ENCODE results near the gene PIK3CD.
"Not testable (repeated sequence)": the region's sequence is repeated elsewhere in the genome, so short reads cannot be mapped to it uniquely, and the experiment has no call there.

PIK3CD gene

GRCh38 chr1:9700340-9700739, 48.8 kb downstream of the PIK3CD start:
- Histone ChIP-seq H3K27me3 (ENCODE audit: control insufficient read depth in 1 of 2, insufficient read depth in 2 of 2, low read length in 2 of 2) (no peaks in the 10 kb centered on the region), H3K9ac (ENCODE audit: low read length) (no peak overlapping the region), H3K36me3 (ENCODE audit: insufficient read depth, low read length) (no peaks in the 10 kb centered on the region), H3K9me3 (ENCODE audit: low read length) (no peaks in the 10 kb centered on the region), H3K4me1 (ENCODE audit: insufficient read depth, low read length) (no peaks in the 10 kb centered on the region), H3K27ac (ENCODE audit: low read depth, low read length) (no peak overlapping the region), H3K4me3 (ENCODE audit: low read depth in 1 of 2, low read length in 2 of 2) (no peak overlapping the region)

DNA sequence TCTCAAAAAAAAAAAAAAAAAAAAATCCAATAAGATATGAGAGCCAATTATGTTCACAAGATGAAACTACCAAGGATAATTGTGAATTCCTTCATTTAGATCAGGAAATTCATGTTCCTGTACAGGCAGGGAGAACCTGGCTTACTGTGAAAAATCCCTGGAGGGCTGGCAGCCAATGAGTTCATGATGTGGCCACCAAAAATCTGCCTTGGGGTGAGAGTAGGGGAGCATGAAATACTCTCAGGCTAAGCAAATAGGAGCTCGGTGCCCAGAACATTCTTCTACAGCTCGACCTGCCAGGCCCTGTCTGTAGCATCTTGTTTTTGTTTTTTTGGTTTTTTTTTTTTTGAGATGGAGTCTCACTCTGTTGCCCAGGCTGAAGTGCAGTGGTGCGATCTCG, 50.1 kb downstream of the PIK3CD start:
- H3K4me1 ChIP-seq (ENCODE audit: insufficient read depth, low read length) = no peaks in the 10 kb centered on the region
- H3K9ac ChIP-seq (ENCODE audit: low read length) = no peak overlapping the region
- no peaks in the 10 kb centered on the region for H3K9me3 ChIP-seq (ENCODE audit: low read length)
- no peak overlapping the region for H3K27ac ChIP-seq (ENCODE audit: low read depth, low read length)
- H3K4me3 ChIP-seq (ENCODE audit: low read depth in 1 of 2, low read length in 2 of 2) = no peak overlapping the region
- H3K27me3 ChIP-seq (ENCODE audit: control insufficient read depth in 1 of 2, insufficient read depth in 2 of 2, low read length in 2 of 2) = no peaks in the 10 kb centered on the region
- H3K36me3 ChIP-seq (ENCODE audit: insufficient read depth, low read length) = no peaks in the 10 kb centered on the region

- Histone ChIP-seq H3K4me1 (ENCODE audit: insufficient read depth, low read length) (no peaks in the 10 kb centered on the region), H3K9me3 (ENCODE audit: low read length) (no peaks in the 10 kb centered on the region), H3K9ac (ENCODE audit: low read length) (no peak overlapping the region), H3K36me3 (ENCODE audit: insufficient read depth, low read length) (no peaks in the 10 kb centered on the region), H3K27me3 (ENCODE audit: control insufficient read depth in 1 of 2, insufficient read depth in 2 of 2, low read length in 2 of 2) (no peaks in the 10 kb centered on the region), H3K4me3 (ENCODE audit: low read depth in 1 of 2, low read length in 2 of 2) (no peak overlapping the region), H3K27ac (ENCODE audit: low read depth, low read length) (no peak overlapping the region)
Observed at GRCh38 chr1:9703165-9703509, 51.6 kb downstream of the PIK3CD start.

DNA sequence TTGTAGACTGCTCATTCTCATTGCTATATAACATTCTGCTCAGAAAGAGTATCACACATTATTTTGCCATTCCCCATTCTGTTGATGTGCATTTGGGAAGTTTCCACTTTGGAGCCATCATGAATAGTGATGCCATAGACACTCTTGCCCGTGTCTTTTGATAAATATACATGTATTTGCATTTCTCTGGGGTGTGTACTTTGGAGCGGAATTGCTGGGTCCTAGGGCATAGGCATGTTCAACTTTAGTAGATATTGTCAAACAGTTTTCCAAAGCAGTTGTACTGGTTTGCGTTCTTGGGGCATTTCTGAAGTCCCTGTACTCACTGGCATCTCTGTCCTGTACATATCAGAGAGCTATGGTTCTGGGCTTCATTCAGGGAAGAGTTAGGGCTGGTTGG, 52.1 kb downstream of the PIK3CD start:
- H3K9ac ChIP-seq (ENCODE audit: low read length) = no peak overlapping the region
- H3K27ac ChIP-seq (ENCODE audit: low read depth, low read length) = no peak overlapping the region
- H3K9me3 ChIP-seq (ENCODE audit: low read length) = no peaks in the 10 kb centered on the region
- no peaks in the 10 kb centered on the region for H3K4me1 ChIP-seq (ENCODE audit: insufficient read depth, low read length)
- H3K27me3 ChIP-seq (ENCODE audit: control insufficient read depth in 1 of 2, insufficient read depth in 2 of 2, low read length in 2 of 2) = no peaks in the 10 kb centered on the region
- no peaks in the 10 kb centered on the region for H3K36me3 ChIP-seq (ENCODE audit: insufficient read depth, low read length)
- H3K4me3 ChIP-seq (ENCODE audit: low read depth in 1 of 2, low read length in 2 of 2) = no peak overlapping the region

- no peak overlapping the region for H3K27ac ChIP-seq (ENCODE audit: low read depth, low read length)
- H3K9me3 ChIP-seq (ENCODE audit: low read length) = no peaks in the 10 kb centered on the region
- peaks cover 5% of the 10 kb centered on the region for H3K36me3 ChIP-seq (ENCODE audit: insufficient read depth, low read length)
- no peak overlapping the region for H3K9ac ChIP-seq (ENCODE audit: low read length)
- no peaks in the 10 kb centered on the region for H3K27me3 ChIP-seq (ENCODE audit: control insufficient read depth in 1 of 2, insufficient read depth in 2 of 2, low read length in 2 of 2)
- H3K4me3 ChIP-seq (ENCODE audit: low read depth in 1 of 2, low read length in 2 of 2) = no peak overlapping the region
- no peaks in the 10 kb centered on the region for H3K4me1 ChIP-seq (ENCODE audit: insufficient read depth, low read length)
Observed at GRCh38 chr1:9705337-9706093, 54.0 kb downstream of the PIK3CD start.

DNA sequence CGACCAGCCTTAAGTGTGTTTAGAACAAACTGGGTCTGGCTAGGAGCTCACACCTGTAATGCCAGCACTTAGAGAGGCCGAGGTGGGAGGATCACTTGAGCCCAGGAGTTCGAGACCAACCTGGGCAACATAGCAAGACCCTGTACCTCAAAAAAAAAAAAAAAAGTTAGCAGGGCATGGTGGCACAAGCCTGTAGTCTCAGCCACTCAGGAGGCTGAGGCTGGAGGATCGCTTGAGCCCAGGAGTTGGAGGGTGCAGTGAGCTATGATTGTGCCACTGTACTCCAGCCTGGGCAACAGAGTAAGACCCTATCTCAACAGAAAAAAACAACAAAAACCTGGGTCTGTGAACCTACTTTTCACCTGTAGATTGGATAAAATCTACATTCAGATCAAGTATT, 54.6 kb downstream of the PIK3CD start:
- Histone ChIP-seq H3K36me3 (ENCODE audit: insufficient read depth, low read length) (peaks cover 5% of the 10 kb centered on the region), H3K9me3 (ENCODE audit: low read length) (no peaks in the 10 kb centered on the region), H3K27ac (ENCODE audit: low read depth, low read length) (no peak overlapping the region), H3K9ac (ENCODE audit: low read length) (no peak overlapping the region), H3K4me1 (ENCODE audit: insufficient read depth, low read length) (no peaks in the 10 kb centered on the region), H3K4me3 (ENCODE audit: low read depth in 1 of 2, low read length in 2 of 2) (no peak overlapping the region), H3K27me3 (ENCODE audit: control insufficient read depth in 1 of 2, insufficient read depth in 2 of 2, low read length in 2 of 2) (no peaks in the 10 kb centered on the region)

DNA sequence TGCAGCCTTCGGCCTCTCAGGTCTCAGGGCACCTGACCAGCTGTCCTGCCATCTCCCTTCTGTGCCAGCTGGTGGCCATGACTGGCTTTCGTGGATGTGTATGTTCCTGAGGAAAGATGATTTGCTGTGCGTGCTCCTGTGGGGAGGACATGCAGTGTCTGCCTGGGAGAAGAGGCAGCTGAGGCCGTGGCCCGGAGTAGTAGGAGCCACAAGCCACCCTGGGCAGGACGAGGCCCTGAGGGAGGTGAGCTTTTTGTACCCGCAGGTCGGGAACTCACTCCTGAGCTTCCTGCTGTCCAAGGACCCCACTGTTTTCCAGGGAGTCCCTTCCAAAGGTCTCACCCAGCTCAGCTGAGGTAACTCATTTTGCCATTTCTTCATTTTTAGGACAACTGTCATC, 58.5 kb downstream of the PIK3CD start:
- no peaks in the 10 kb centered on the region for H3K4me1 ChIP-seq (ENCODE audit: insufficient read depth, low read length)
- H3K27me3 ChIP-seq (ENCODE audit: control insufficient read depth in 1 of 2, insufficient read depth in 2 of 2, low read length in 2 of 2) = no peaks in the 10 kb centered on the region
- no peak overlapping the region for H3K4me3 ChIP-seq (ENCODE audit: low read depth in 1 of 2, low read length in 2 of 2)
- H3K9ac ChIP-seq (ENCODE audit: low read length) = no peak overlapping the region
- H3K27ac ChIP-seq (ENCODE audit: low read depth, low read length) = no peak overlapping the region
- H3K36me3 ChIP-seq (ENCODE audit: insufficient read depth, low read length) = peaks cover 5% of the 10 kb centered on the region
- H3K9me3 ChIP-seq (ENCODE audit: low read length) = no peaks in the 10 kb centered on the region

DNA sequence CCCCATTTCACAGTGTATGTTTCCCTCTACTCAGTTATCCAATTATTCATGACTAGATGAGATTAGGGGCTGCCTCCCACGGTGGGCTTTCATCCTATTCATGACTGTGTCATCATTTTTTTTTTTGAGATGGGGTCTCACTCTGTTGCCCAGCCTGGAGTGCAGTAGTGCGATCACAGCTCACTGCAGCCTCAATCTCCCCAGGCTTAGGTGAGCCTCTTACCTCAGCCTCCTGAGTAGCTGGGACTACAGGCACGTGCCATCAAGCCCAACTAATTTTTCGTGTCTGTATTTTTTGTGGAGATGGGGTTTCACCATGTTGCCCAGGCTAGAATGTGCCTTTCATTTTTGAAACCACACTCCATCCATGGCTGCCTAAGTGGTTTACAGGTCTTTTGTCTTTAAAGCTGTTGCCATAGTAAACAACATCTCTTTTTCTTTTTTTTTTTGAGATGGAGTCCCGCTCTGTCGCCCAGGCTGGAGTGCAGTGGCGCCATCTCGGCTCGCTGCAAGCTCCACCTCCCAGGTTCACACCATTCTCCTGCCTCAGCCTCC, 60.0 kb downstream of the PIK3CD start:
- Histone ChIP-seq H3K9me3 (ENCODE audit: low read length) (no peaks in the 10 kb centered on the region), H3K27me3 (ENCODE audit: control insufficient read depth in 1 of 2, insufficient read depth in 2 of 2, low read length in 2 of 2) (no peaks in the 10 kb centered on the region), H3K4me3 (ENCODE audit: low read depth in 1 of 2, low read length in 2 of 2) (no peak overlapping the region), H3K36me3 (ENCODE audit: insufficient read depth, low read length) (peaks cover 5% of the 10 kb centered on the region), H3K4me1 (ENCODE audit: insufficient read depth, low read length) (no peaks in the 10 kb centered on the region), H3K9ac (ENCODE audit: low read length) (no peak overlapping the region), H3K27ac (ENCODE audit: low read depth, low read length) (no peak overlapping the region)

GRCh38 chr1:9712767-9713166, 61.2 kb downstream of the PIK3CD start:
- H3K27ac ChIP-seq (ENCODE audit: low read depth, low read length); H3K27me3 ChIP-seq (ENCODE audit: control insufficient read depth in 1 of 2, insufficient read depth in 2 of 2, low read length in 2 of 2); H3K9ac ChIP-seq (ENCODE audit: low read length); H3K4me1 ChIP-seq (ENCODE audit: insufficient read depth, low read length); H3K4me3 ChIP-seq (ENCODE audit: low read depth in 1 of 2, low read length in 2 of 2); H3K9me3 ChIP-seq (ENCODE audit: low read length); H3K36me3 ChIP-seq (ENCODE audit: insufficient read depth, low read length): not testable (repeated sequence)

- H3K36me3 ChIP-seq (ENCODE audit: insufficient read depth, low read length) = peaks cover 5% of the 10 kb centered on the region
- no peak overlapping the region for H3K9ac ChIP-seq (ENCODE audit: low read length)
- H3K27me3 ChIP-seq (ENCODE audit: control insufficient read depth in 1 of 2, insufficient read depth in 2 of 2, low read length in 2 of 2) = no peaks in the 10 kb centered on the region
- no peak overlapping the region for H3K27ac ChIP-seq (ENCODE audit: low read depth, low read length)
- no peaks in the 10 kb centered on the region for H3K4me1 ChIP-seq (ENCODE audit: insufficient read depth, low read length)
- no peak overlapping the region for H3K4me3 ChIP-seq (ENCODE audit: low read depth in 1 of 2, low read length in 2 of 2)
- no peaks in the 10 kb centered on the region for H3K9me3 ChIP-seq (ENCODE audit: low read length)
Observed at GRCh38 chr1:9714257-9714718, 62.8 kb downstream of the PIK3CD start.

GRCh38 chr1:9715536-9716226, 64.2 kb downstream of the PIK3CD start:
- H3K9ac ChIP-seq (ENCODE audit: low read length) = no peak overlapping the region
- no peaks in the 10 kb centered on the region for H3K4me1 ChIP-seq (ENCODE audit: insufficient read depth, low read length)
- no peak overlapping the region for H3K27ac ChIP-seq (ENCODE audit: low read depth, low read length)
- H3K9me3 ChIP-seq (ENCODE audit: low read length) = no peaks in the 10 kb centered on the region
- H3K36me3 ChIP-seq (ENCODE audit: insufficient read depth, low read length) = no peaks in the 10 kb centered on the region
- H3K4me3 ChIP-seq (ENCODE audit: low read depth in 1 of 2, low read length in 2 of 2) = no peak overlapping the region
- no peaks in the 10 kb centered on the region for H3K27me3 ChIP-seq (ENCODE audit: control insufficient read depth in 1 of 2, insufficient read depth in 2 of 2, low read length in 2 of 2)

Data from muscle layer of colon (tissue), 2 donors.